ENCODE data around the gene ACAP3.

ACAP3 gene

DNA sequence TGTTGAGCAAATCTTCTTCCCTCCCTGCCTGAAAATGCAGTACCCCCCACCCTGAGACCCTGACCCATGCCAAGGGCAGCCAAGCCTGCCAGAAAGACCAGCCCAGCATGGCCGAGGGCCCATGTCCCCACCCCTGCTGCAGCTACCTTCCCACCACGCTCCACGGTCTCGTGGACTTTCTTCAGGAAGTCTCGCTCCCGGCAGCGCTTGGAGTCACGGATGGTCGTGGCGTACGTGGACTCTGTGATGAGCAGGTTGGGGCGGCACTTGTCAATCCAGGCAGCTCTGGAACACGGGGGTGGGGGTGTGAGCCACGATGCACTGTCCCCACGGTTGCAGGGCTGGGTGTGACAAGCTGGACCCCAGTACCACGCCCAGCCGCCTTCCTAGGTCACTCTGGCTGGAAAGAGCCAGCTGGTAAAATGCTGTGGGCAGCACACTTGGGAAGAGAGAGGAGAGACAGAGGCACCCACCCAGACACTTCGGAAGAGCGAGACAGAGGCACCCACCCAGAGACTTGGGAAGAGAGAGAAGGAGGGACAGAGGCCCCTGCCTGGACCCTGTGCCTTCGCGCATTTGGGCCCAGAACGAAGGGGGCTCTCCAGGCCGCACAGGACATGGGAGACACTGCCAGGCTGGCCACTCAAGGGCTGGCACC is 7.1 kb upstream of the ACAP3 start:
- no peak for DNase-seq (ENCODE audit: low read depth)

DNA sequence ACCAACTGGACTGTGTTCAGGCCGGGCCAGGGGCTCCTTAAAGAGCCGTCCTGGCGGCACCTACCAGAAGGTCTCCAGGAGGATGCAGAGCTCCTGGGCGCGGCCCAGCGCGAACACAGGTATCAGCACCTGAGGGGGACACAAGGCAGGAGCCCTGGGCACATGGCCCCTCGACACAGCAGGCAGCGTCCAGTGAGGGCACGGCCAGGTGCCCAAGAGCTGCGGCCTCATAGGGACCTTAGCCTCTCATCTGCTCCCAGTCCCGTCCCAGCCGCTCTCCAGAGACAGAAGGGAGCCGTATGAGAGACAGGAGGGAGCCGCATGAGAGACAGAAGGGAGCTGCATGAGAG is 6.5 kb upstream of the ACAP3 start:
- DNase-seq (ENCODE audit: low read depth): no peak

DNA sequence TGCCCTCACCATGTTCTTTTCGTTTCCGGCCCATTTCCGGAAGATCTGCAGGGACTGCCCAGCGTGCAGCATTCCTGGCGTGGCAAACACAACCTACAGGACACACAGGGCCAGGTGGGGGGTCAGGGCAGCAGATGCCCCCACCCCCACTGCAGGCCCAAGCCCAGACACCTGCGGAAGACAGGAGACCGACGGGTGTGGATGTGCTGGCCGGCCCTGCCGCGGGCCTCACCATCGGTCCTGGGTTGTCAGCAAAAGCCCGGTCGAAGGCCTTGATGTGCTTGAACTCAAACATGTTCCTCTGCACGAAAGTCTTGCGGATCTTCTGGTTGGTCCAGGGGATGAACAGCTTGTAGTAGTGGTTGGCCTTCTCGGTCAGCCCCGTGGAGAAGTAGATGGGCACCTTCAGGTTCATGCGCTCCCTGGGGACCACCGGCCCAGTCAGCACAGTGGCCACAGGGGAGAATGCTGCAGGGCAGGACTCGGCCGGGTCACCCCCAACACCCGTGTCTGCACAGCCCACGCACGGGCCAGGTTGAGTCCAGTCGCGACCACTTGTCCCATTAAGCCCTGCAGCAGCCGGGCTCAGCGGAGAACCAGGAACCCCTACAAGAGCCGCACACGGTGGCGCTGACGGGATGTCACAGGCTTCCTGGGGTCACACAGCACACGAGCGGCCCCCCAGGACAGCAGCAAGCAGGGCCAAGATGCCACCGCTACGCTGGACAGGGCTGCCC is 5.9 kb upstream of the ACAP3 start:
- DNase-seq (ENCODE audit: low read depth): no peak

DNA sequence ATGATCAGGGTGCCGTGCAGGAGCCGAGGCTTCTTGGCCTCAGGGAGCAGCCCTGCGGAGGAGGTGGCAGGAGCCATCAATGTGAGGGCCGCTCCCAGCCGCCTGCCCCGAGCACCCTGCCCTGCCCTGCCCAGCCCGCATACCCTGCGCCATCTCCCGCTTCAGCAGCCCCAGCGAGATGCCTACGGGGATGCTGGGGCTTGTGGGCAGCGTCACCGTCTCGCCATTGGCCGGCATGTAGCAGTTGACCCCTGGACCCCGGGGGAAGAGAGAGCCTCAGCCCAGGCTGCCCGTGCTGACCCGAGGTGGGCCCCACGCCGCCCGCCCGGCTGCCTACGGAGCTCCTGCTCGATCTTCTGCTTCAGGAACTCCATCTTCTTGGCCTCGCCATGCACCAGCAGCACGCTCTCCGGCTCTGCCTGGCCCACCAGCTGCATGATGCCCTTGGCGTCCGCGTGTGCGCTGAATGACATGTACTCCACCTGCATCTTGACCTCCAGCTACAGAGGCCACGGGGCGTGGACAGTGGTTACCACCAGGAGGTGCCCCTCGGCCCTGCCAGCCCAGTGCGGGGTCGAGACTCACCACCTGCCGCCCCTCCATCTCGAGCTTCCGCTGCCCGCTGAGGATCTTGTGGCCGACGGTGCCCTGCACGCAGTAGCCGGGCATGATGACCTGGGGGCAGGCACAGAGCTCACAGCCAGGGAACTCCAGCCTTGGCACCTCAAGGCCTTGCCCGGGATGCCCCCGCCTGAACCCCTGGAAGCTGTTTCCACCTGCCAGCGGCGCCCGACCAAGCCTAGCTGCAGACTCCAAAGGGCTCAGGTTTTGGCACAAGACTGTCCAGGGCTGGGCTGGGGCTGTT is 5.0 kb upstream of the ACAP3 start:
- DNase-seq (ENCODE audit: low read depth): no peak

DNA sequence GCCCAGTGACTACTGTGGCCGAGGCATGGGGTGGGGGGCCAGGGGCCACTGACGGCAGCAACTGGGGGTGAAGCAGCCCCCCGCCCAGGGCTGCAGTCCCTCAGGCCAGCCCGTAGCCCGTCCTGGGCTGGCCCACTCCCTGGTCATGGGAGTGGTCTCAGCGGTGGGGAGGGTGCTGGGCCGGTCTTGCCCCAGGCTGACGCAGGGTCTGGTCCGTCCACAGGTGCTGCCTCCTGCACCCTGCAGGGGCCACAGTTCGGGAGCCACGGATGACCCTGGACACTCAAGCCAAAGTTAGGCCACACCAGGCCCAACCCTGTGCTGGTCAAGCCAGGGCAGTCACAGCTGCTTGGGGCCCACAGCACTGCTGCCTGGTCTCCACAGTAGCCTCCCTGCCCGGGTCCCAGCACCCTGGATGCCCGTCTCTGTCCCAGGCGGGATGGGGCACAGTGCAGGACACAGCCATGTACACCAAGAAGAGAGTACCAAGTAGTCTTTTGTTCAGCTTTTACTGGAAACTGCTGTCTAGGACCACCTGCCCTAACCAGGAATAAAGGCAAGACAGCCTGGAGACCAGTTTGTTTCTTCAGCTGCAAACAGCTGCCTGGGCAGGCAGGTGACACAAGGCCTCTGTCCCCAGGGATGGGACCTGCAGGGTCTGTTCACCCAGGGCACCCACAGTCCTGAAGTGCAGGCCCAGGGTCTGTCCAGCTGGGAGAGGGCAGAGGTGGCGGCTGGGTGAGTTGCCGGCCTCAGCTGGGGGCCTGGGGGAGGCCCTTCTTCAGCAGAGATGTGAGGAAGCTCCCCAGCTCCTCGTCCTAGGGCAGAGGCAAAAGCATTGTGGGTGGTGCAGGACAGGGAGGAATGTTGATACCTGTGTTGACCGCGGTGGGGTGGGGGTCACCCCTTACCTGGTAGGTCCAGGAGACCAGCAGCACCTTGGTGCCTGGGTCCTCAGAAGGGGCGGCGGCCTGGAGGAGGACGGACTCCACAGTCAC is 3.7 kb upstream of the ACAP3 start:
- no peak for DNase-seq (ENCODE audit: low read depth)

DNA sequence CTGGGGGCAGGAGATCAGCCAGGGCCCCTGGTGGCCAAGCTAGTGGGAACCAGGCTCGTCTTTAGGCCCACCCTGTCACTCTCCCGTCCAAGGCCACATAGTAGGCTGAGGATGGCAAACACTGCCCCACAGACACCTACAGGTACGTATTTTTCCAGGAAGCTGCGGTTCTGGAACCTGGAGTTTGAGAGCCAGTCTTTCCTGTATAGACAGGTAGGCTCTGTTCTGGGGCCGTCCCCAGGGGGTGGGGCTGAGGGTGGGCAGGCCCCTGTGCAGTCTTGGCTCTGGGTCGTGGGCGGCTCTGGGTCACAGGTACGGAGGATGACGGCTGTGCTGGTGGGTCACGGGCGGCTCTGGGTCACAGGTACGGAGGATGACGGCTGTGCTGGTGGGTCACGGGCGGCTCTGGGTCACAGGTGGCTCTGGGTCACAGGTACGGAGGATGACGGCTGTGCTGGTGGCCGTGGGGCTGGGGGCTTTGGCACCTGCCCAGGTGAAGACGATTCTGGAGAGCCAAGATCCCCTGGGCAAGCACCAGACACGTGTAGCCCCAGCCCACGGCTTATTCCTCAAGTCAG is 2.8 kb upstream of the ACAP3 start:
- DNase-seq (ENCODE audit: low read depth): no peak

DNA sequence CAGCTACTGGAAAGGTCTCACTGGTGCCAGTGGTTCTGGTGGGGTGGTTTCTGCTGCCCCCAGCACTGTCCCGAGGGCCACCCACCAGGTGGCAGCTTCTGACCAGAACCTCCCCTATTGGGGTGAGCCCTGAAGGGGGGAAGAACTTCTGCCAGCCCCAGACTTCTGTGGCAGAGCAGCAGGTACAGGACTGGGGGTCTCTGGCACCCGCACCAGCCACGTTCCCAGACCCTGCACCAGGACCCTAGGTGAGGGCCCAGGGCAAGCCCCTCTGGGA is 2.3 kb upstream of the ACAP3 start:
- no peak for DNase-seq (ENCODE audit: low read depth)

DNA sequence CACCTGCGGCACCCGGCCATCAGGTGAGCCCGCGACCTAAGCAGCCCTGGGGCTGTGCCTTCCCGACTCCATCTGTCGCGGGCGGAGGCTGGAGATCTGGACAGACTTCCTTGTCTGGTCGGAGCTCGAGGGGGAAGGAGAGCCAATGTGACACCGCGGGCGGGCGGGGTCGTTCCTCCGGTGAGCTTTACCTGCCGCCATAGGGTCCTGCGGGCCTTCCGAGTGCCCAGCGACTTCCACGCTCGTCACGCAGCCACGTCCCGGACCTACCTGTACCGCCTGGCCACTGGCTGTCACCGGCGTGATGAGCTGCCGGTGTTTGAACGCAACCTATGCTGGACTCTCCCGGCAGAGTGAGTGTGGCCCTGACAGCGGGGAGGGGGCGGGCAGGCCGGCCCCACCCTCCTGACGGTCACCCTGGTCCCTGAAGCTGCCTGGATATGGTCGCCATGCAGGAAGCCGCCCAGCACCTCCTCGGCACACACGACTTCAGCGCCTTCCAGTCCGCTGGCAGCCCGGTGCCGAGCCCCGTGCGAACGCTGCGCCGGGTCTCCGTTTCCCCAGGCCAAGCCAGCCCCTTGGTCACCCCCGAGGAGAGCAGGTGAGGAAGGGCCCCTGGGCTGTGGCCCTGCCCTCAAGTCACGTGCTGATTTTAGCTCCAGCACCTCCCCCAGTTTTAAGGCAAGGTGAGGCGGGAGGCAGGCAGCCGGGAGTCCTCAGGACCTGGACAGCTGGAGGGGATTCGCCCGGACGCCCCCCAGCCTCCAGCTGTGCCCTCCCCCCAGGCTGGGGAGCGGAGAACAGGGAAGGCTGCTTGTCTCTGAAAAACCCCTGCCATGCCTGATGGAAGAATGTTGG is 1.8 kb upstream of the ACAP3 start:
- peak; percentile 35 for DNase-seq (ENCODE audit: low read depth)

DNA sequence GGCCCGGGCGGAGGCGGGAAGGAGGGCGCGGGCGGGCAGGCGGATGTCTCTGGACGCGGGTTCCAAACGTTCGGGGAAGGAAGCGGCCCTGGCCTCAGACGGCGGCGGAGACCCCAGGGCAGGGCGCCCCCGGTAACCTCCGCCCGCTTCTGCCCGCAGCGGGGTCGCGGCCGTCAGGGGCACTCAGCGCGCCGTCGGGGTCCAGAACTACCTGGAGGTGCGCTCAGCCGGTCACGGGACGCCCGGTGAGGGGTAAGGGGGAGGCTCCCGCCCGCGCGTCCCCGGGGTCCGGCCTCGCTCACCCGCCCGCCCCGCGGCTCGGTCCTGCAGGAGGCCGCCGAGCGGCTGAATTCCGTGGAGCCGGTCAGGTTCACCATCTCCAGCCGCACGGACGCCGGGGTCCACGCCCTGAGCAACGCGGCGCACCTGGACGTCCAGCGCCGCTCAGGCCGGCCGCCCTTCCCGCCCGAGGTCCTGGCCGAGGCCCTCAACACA is 1.1 kb upstream of the ACAP3 start:
- DNase-seq (ENCODE audit: low read depth): no peak

DNA sequence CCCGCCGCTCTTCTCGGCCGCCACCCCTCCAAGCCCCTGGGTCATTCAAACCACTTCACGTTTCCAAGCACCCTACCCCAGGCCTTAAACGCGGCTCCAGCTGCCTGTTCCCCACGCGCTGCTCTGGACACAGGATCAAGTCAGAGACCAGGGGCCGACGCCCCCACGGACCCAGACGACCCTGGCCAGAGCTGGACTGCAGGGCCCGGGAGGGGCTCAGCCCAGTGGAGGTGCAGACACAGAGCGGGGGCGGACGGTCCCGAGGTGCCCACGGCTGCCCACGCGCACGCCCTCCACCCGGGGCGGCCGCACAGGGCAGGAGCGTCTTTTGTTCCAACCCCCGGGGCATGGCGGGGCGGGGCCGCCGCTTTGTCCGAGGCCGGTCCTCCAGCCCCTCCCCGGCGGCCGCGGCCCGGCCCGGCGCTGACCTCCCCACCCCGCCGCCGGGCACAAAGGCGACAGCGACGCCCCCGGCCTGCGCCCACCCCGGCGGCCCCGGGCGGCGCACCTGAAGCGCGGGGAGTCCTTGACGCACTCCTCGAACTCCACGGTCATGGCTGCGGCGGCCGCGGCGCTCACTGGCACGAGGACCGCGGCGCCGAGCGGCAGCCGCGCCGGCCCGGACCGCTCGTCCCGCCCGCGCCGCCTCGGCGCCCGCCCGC is 338 bp downstream of the ACAP3 start:
- DNase-seq (ENCODE audit: low read depth): peak; percentile 46

DNA sequence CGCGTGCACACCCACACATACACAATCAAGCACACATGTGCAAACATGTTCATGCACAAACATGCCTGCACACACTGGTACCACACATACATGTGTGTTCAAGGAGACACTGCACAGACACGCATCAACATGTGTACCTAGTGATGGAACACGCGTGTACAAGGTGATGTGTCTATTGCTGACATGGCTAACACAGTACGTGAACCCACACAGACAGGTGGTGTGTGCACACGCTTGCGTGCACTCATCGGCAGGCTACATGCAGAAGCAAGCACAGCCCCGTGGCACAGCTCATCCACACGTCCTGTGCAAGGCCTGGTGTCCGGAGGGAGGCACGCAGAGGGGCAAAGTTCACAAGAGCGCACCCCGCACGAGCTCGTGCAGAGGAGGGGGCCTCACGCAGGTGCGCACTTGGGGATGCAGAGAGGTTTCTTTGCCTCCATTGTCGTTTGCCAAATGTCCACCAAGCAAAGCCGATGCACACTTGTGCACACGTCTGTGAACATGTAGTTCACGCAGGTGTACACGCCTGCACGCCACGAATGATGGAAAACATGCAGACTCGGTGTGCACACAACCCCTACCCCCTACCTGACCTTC is 969 bp downstream of the ACAP3 start:
- no peak for DNase-seq (ENCODE audit: low read depth)

DNA sequence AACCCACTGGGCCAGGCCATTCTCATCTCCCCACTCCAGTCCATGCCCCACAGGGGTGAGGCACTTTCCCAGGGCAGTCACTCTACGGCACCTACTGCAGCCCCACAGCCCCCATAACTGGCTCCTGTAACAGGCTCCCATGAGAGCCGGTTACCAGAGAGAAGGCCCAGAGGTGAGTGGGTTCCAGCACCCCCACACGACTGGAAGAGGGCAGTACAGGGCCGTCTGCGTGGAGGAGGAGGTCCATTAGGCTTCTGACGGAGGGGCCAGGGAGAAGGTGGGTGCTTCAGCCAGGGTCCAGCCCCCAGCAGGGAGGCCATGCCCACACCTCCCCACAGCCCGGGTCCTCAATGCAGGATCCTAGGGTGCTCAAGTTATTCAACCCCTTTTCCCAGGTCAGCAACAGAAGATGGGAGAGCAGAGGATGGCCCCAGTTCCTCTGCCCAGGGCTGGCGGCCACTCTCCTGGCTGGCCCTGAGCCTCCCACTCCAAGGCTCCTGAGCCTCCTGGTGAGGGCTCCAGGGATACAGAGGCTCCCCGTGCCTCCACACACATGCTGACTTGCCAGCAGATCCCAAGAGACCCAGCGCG is 1.6 kb downstream of the ACAP3 start:
- peak; percentile 52 for DNase-seq (ENCODE audit: low read depth)

DNA sequence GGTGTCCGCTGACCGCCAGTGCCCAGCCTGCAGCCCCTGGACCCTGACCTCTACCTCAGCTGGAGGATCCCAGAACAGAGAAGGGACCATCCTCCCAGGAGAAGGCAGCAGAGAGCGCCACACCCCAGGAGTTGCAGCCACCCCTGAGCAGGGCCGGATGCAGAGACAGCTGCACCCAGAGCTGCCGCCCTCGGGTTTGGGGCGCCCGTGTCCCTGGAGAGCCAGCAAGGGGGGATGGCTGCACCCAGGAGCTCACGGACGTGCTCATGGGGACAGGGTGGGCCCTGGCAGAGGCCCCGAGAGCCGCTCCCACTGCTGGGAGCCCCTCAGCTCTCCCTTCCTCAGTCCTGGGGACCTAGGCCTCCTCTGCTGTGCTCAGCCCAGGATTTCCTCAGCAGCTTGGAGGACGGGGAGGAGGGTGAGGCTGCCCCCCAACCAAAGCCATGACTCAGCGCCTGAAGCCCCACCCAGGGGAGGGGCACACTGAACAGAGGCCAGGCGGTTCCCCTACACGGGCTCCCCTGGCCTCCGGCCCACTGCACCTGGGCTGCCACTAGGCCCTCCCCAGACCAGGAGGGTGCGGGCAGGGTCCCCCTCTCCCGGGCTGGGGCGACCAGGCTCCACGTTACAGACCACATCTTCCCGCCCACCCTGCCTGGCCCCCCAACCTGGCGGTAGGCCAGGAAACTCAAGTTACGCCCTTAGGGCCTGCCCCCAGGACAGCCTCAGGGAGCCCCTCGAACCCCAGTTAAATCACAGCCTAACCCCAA is 2.2 kb downstream of the ACAP3 start:
- DNase-seq (ENCODE audit: low read depth): peak; percentile 85

DNA sequence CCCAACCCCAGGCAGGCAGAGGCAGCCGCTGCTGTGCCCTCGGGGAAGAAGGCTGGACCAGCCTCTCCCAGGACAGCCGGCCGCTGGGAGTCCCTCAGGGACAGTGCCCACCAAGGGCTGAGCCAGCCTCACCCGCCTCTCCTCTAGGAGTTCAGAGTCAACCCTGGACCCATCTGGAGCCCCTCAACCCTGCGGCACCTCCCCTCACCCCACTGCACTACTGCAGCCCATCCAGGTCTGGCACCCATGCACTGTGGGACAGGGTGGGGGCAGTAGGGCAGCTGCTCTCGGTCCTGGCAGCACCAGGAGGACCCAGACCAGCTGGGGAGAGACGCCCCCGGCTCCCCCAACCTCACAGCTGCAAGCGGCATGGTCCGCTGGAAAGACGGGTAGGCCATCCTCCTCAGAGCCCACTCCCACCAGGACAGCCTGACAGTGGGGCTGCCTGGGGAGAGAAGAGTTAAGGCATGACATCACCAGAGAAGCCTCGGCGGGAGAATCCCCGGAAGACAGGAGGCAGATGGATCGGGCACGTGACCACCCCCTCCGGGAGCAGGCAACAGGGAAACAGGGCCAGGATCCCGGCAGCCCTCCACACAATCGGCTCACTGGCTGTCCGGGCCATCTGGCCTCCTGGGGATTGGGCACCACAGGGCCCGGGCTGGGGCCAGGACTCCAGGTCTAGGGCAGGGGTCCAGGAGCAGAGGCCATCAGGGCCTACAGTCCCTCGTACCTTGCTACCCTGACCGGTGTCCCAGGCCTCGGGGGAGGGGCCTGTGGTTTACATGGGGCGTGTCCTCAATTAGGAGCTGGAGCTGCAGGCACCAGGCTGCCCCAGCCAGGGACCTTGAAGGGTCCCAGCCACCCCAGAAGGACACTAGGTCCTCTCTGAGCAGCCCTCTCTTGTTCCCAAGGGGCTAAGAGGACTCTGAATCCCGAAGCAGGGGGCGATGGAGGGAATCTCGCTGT is 3.1 kb downstream of the ACAP3 start:
- peak; percentile 90 for DNase-seq (ENCODE audit: low read depth)

DNA sequence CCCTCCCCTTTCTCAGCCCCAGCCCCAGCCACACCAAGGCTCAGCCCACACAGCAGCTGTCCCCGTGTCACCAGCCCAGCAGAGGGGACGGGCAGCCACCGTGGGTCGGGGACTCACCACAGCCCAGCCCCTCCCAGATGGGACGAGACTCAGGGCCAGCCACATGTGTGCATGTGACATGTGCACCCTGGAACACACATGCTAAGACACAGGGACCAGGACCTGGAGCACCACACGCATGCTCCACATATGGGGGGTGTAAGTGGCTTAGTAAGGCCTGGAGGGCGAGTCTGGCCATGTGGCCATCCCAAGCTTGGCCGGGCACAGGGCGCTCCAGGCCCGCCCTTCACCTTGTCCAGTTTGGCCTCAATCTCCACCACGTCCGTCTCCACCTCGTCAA is 4.0 kb downstream of the ACAP3 start:
- no peak for DNase-seq (ENCODE audit: low read depth)

DNA sequence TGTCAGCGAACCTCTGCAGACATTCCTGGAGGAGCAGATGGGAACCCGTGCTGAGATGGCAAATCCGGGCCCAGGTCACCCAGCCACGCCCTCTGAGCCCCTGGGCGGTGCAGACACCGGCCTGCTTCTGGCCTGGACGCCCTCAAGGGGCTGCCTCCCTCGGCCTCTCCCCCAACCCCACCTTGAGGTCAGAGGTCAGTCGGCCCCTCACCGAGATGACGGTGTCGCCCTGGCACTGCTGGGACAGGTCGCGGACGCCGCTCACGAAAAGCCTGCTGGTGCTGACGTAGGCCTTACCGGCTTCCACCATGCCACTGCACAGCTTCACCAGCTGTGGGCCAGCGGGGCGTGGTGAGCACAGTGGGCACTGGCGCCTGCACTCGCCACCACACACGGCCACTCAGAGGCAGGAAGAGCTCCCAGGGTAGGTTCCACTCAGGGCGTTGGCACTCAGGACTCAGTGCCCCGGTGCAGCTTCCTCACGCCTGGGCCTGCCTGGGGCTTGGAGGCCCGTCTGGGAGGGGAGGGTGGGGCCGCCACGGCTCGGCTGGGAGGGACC is 4.7 kb downstream of the ACAP3 start:
- no peak for DNase-seq (ENCODE audit: low read depth)

DNA sequence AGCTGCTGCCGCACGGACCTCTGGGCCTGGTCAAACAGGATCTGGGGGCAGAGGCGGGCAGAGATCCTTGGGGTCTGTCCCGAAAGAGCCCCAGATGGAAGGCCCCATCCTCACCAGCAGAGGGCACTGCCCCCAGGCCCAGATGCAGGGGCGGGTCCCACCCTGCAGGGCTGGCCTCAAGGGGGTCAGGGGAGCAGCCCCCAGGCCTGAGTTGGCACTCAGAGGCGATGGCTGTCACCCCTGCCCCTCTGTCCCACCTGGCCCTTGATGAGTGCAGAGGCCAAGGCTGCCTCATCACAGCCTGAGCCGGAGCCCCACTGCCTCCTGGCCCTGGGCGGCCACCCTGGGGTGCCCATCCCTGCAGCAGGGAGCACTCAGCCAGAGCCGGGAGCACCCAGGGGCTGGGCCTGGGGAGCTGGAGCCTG is 5.7 kb downstream of the ACAP3 start:
- no peak for DNase-seq (ENCODE audit: low read depth)
